NCI-H1092 (cell line): ENCODE measurements around the gene ELAC1.

ENCODE experiments used
- DNase-seq: peaks from one replicate; lab custom pipeline; 2025; lab: John Stamatoyannopoulos, UW

Gene ELAC1

GRCh38 chr18:51017140-51017879, 49.5 kb downstream of the ELAC1 start:
- no peak for DNase-seq

GRCh38 chr18:51020536-51020935, 52.7 kb downstream of the ELAC1 start:
- DNase-seq: no peak

GRCh38 chr18:51021226-51021965, 53.6 kb downstream of the ELAC1 start:
- no peak for DNase-seq

GRCh38 chr18:51025512-51025911, 57.7 kb downstream of the ELAC1 start:
- DNase-seq: no peak

- DNase-seq: no peak
Observed at GRCh38 chr18:51028201-51028805, 60.5 kb downstream of the ELAC1 start.

GRCh38 chr18:51029378-51029693, 61.5 kb downstream of the ELAC1 start:
- DNase-seq: peak; percentile 50

- peak; percentile 98 for DNase-seq
Observed at GRCh38 chr18:51029694-51030536, 62.1 kb downstream of the ELAC1 start, which contains the start of gene SMAD4. Gene SMAD4 (plus strand): TSS chr18:51030213. CDS start chr18:51047047, 16,834 bp downstream.

- peak; percentile 32 for DNase-seq
Observed at GRCh38 chr18:51030537-51031258, 62.9 kb downstream of the ELAC1 start.

- DNase-seq: no peak
Observed at GRCh38 chr18:51032193-51032592, 64.4 kb downstream of the ELAC1 start.

GRCh38 chr18:51037230-51037629, 69.4 kb downstream of the ELAC1 start:
- DNase-seq: no peak
